HFF-Myc (cell line): Measurements from ENCODE around the gene RBM18.

ENCODE experiments used
- DNase-seq: peaks from one replicate; pipeline ENCODE4 v3.0.0-alpha.2; 2011; ENCODE audit warnings: low read depth; ENCODE audit errors: extremely low read depth
- H3K4me3 ChIP-seq: replicated peaks from 2 replicates; pipeline ENCODE4 v1.5.1; 2011; ENCODE audit warnings: low read depth, mild to moderate bottlenecking, control low read depth, low read length
- TF ChIP-seq, protein P1 (sequence below): IDR thresholded peaks from 2 replicates; pipeline ENCODE4 v1.5.1; 2012; ENCODE audit warnings: mild to moderate bottlenecking, low read depth, low read length, control low read depth; ENCODE audit errors: missing control alignments

Gene RBM18

DNA sequence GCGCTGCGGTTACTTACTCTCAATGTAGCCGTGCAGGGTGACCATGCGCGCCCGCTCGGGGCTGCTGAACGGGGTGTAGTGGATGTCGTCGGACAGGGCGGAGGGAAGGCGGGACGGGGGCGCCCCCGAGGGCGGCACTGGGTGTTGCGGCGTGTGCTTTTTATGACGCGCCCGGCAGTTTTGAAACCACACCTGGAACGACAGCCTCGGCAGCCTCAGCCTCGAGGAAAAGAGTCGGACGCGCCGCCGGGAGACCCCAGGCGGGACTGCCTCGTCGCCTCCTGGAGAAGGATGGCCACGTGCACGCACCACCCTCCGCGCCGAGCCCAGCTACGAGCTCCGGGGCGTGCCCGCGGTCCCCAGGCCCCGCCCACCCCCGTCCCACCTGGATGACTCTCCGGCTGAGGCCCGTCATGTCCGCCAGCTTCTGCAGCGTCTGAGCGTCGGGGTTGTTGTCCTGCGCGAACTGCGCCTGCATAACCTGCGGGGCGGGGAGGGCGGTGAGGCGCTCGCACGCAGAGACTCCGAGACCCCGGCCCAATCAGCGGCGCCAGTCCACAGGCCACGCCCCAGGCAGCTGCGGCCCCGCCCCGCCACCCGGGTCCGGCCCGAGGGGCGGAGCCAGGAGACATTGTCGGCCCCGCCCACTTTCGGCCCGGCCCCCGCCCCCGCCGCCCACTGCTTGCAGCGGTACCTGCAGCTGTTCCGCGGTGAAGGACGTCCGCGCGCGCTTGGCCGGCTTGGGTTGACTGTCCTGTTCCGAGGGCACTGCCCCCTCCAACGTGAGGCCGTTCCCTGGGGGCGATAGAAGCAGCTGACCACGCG lies 50.8 kb downstream of the RBM18 start:
- DNase-seq, result no peak
- TF ChIP-seq, protein P1, sequence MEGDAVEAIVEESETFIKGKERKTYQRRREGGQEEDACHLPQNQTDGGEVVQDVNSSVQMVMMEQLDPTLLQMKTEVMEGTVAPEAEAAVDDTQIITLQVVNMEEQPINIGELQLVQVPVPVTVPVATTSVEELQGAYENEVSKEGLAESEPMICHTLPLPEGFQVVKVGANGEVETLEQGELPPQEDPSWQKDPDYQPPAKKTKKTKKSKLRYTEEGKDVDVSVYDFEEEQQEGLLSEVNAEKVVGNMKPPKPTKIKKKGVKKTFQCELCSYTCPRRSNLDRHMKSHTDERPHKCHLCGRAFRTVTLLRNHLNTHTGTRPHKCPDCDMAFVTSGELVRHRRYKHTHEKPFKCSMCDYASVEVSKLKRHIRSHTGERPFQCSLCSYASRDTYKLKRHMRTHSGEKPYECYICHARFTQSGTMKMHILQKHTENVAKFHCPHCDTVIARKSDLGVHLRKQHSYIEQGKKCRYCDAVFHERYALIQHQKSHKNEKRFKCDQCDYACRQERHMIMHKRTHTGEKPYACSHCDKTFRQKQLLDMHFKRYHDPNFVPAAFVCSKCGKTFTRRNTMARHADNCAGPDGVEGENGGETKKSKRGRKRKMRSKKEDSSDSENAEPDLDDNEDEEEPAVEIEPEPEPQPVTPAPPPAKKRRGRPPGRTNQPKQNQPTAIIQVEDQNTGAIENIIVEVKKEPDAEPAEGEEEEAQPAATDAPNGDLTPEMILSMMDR, result no peak
- H3K4me3 ChIP-seq, result peak overlapping the region; percentile 18

DNA sequence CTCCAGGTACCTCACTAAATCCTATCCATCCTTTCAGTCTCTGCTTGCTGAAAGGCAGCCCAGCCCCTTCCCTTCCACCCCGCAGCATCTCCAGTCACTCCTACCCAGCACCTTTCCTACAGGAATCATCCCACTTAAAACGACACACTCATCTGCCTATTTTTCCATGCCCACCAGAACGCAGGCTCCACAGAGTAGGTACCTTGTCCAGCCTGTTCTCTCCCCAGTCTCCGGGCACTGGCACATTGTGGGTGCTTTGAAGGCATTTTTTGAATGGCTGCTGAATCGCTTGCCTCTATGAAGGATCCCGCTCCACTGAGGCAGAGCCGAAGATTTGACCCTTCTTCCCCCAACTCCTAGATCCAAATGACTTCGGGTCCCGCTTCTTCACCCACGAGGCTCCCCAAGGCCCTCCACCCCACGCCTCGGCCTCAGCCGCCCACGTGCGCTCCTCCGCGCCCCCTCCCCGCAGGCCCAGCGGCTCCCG lies 51.5 kb downstream of the RBM18 start:
- no peak for DNase-seq
- TF ChIP-seq, protein P1, result no peak
- H3K4me3 ChIP-seq, result peak overlapping the region; percentile 18

DNA sequence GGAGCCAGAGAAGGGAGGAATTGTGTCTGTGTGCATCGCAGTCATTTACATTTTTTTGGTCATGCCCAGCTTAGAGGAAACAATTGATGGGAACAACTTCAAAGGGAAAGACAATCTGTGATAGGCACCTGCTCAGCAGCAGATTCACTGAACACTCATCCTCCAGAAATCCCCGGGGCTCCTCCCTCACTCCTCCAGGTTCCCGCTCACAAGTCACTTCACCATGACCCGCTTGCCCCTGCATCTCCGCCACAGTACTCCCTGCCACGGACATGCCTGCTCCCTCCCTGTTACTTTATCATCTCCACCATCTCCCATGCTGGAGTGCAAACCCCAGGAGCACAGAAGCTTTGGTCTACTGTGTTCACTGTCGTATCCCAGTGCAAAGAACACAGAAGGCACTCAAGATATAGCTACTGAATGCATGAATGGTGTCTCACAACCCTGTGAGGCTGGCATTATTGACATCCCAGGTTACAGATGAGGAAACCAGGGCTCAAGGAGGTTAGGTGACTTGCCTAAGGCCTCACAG lies 52.1 kb downstream of the RBM18 start:
- DNase-seq, result no peak
- H3K4me3 ChIP-seq, result no peak overlapping the region
- TF ChIP-seq, protein P1, result no peak

DNA sequence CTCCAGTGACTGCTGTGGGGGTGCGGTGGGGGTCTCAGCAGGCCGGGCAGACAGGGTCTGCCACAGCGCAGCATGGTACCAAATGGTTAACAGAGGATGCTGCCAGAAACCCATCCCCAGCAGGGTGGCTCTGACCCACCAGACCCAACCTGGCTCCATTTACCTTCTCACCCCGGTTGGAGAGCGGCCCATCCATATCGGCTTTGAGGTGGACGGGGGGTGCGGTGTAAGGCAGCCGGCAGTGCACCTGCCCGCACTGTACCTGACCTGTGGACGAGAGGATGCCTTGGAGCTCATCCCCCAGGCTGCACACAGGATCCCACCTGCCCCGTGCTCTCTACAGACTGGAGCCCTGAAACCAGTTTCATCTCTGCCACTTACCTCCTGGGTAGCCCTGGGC lies 55.2 kb downstream of the RBM18 start:
- DNase-seq, result no peak
- TF ChIP-seq, protein P1, result no peak
- H3K4me3 ChIP-seq, result no peak overlapping the region

- DNase-seq, result no peak
- TF ChIP-seq, protein P1, result no peak
- H3K4me3 ChIP-seq, result no peak overlapping the region
Observed at GRCh38 chr9:122207096-122207495, 57.5 kb downstream of the RBM18 start.

- DNase-seq, result peak; percentile 25
- TF ChIP-seq, protein P1, result no peak
- no peak overlapping the region for H3K4me3 ChIP-seq
Observed at GRCh38 chr9:122206118-122207046, 58.3 kb downstream of the RBM18 start.
